CD4-positive, alpha-beta T cell treated with Interleukin-15 for 1 hour (primary cell): ENCODE results near the gene NAP1L4.

Experiments
- DNase-seq: peaks from one replicate; pipeline ENCODE4 v3.0.0-alpha.2; 2020

NAP1L4 gene

DNA sequence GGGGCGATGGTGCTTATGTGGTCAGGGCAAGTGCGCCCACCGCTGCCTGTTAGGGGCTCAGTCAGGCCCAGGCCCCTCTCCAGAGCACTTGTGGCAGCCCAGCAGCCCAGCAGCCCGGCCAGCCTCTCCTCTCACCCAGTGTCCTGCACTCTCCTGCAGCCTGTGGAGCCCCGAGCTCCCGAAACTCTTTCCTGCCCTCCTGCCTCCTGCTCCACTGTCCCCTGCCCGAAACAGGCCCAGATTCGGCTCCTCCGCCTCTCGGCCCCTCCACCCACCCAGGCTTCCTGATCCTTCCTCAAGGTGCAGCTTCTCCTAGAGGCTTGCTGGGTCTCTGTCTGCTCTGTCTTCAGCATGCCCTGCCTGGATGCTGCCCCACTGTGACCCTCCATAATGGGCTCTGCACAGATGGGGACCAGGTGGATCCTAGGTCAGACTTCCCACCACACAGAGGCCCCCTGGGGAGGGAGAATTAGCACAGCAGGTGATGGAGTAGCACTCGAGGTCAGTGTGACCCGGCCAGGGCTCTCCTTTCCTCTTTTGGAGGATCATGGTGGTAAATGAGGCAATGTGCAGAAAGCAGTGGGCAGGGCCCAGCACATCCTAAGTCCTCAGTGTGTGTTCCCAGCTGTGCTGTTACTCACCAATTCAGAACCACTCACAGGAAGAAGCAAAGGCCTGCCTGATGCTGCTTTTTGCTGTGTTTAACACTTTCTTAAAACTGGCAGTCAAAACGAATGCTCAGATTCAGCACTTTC lies 18.6 kb upstream of the NAP1L4 start:
- no peak for DNase-seq

DNA sequence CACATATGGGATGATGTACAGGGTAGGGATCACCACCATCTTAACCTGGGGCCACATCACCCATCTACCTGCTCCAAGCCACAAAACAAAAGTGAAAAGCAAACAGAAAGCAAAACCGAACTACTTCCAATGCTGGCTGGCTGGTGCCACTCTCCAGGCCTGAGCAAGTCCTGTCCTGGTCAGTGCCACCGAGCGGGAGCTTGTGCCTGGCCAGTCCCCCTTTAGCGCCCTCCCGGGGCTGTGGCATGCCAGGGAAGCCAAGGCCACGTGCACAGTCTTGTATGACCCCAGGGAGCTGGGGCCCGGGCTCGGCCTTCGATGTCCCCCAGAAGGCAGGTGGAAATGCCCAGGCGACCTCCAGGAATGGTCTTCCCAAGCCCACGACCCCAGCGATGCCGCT lies 17.9 kb upstream of the NAP1L4 start:
- no peak for DNase-seq

DNA sequence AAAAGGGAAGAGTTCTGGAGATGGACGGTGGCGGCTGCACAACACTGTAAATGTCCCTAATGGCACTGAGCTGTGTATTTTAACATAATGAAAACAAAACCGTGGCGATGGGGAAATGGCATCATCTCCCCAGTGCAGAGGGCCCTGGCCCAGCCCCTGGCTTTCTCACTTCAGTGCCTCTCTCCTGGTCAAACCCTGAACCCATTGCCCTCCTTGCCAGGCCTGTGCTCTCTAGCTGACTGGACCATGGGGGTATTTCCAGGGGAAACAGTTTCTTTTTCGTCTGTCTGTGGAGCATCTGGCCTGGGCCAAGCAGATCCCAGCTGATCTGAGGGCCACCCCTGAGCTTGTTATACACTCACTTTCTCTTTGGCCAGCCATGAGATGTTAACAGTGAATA lies 17.4 kb upstream of the NAP1L4 start:
- no peak for DNase-seq

DNA sequence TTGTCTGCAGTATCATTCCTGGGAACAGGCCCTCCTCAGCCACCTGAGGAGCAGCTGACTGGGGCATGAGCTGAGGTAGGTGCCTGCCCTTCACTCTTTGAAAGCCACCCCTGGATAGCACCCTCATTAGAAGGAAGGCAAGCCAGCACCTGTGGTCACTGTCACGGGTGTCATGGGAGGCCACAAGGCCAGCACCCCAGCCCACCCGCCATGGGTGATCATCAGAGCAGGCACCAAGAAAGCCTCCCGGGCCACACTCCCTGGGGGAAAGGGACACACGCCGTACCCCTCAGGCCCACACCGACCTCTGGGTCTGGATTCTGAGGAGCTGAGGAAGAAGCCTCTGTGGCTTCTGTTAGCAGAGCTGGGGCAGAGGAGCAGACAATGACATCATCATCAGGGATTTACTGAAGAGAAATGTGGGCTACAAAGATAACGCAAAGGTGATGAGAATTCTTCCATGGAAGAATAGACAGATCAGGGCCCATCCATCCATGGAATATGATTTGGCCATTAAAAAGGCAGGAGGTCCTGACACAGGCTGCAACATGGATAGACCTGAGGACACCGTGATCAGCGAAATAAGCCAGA lies 16.7 kb upstream of the NAP1L4 start:
- no peak for DNase-seq

DNA sequence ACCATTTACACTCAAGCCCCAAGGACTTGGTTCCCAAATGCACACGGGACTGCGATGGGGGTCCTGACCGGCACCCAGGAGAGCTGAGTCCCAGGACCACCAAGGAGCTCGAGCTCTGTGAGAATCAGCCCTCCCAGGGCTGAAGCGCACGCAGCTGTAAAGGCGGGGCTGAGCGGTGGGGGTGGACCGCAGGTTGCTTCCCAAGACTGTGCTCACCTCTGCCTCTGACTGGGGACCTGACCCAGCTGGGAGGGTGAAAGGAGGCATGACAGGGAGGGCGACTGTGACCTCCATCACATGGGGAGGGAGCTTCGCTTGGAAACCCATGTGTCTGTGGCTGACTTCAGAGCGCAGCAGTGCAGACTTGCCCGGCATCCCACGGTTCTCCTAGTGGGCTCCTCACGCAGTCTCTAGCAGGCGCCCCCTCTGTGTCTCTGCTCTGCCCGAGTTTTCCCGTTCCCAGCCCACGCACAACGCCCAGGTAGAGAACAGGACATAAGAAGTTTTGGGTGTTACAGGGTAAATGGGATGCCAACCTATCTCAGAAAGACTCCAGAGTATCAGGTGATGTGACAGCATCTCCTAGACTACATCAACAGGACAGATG lies 15.4 kb upstream of the NAP1L4 start:
- no peak for DNase-seq

DNA sequence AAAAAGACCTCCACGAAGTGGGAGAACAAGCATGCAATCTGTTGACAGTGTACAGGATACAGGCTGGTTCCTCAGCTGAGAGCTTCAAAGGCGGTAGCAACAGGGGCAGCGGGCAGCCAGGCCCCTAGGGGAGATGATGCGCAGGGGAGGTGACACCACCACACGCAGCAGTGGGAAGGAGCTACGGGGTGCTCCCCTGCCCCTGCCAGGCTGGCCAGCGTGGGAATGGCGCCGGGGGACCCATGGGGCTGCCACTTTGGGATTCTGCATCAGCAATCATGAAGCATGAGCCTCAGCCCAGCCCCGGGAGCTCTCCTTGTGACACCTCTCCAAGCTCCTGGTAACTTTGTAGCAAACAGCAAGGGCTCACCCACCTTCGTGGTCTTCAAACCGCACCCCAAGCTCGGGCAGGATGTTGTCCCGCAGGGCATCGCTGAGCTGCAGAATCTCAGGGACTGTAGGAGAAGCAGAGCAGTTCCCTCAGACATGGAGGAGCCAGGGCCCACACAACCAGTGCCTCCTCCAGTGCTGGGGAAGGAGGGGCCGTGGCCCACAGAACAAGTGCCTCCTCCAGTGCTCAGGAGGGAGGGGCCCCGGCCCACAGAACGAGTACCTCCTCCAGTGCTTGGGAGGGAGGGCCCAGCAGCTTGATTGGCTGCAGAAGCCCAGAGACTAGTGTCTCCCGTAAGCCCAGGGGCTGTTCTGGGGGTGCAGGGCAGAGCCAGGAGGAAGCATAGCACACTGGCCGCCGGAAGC lies 14.6 kb upstream of the NAP1L4 start:
- DNase-seq: no peak

DNA sequence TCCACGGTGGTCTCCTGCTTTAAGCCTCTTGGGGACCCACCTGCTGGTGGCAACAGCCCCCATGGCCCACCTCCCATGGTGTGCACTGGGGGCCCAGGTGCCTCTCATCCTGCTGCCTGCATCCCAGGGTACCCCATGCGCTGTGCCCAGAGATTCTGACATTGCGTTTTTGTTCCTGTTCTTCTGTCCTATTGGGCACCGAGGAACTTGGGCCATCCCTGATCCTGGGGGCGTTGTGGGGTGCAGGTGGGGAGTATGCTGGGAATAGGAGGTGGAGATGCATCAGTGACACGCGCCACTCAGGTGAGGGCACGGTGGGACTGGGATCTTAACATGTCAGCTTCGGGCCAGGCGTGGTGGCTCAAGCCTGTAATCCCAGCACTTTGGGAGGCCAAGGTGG lies 12.4 kb upstream of the NAP1L4 start:
- DNase-seq: no peak

DNA sequence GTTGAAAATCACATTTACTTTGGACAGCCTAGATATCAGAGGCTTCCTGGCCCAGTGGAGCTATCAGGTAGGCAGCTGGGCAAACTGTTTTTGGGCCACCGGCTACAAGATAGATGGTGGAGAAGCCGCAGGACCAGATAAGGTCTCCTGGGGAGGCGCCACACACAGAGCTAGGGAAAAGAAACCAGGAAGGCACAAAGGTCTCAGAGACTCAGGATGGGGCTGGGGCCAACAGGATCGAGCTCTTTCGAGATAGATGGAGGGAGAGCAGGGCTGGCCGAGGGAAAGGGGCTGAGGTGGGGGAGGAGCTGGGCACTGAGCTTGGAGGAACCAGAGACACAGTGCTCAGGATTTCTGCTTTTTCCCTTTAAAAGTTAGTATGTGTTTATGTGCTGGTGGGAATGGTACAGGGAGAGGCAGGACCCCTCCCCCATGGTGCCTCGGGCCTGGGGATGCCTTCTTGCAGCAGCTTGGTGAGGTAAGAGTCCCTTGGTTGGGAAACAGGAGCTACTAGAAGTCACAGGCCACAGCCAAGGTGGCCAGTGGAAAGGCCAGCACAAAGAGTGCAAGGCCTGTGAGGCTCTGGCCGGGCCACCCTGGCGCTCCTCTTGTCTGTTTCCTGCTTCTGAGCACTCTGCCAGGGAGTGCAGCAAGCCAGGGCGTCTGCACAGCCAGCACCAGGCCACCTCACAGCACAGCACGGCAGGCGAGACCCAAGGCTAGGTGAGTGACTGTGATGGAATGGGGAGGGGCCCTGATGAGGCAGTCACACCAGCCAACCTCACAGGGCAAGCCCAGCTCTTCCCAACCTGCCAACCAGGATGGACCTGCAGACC lies 11.5 kb upstream of the NAP1L4 start:
- DNase-seq: no peak

DNA sequence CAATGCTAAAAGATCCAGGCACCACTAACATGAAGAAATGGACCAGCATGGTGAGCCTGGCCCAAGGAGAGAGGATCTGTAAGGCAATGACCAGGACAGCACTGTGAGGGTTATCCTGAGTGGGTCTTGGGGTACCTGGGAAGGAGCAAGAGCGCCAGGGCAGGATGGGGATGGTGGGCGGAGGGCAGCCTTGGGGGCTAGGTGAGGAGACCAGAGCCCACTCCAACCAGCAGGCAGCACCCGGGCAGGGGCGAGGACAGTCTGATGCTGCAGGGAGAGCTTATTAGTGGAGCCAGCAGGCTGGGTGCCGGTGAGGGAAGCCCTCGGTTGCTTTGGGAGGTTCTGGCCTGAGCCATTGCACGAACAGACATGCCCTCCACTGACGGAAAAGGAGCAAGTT lies 10.7 kb upstream of the NAP1L4 start:
- no peak for DNase-seq

DNA sequence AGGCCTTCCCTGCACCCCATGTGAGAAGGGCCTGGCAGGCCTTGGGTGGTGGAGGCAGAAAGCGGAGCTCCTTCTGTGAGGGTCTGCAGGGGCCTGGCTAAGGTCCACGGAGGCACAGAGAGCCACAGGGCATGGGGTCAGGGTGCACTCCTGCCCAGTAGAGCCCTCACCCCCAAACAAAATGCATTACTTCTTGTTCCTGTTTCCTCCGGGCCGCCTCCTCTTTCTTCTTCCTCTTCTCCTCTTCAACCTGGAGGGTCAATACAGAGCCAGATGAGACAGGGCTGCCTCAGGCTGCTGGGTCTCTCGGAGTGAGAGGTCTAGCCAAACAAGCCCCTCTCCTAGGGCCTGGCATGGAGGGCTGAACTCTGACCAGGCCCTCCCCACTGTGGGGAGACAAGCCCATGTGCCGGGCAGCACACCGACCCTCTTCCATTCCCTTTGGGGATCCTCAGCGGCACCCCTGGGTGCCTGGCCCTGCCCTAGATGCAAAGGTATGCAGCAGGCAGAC lies 10.3 kb upstream of the NAP1L4 start:
- no peak for DNase-seq

DNA sequence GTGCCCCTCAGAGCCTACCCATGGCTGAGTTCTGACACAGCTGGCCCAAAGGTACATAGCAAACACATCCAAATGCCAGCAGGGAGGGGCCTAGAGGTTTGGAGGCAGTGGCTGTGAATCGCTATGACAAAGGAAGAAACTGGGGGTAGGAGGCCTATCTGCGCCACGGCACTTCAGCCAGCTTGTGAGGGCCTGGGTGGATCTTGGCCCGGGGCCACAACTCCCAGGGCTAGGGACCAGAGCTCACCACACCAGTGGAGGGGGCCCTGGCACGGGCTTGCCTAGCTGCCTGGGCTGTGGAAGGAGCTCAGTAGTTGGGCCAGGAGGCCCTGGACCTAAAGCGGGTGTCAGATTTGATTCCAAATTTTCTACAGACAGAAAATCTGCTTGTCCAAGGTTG lies 9.4 kb upstream of the NAP1L4 start:
- DNase-seq: no peak

DNA sequence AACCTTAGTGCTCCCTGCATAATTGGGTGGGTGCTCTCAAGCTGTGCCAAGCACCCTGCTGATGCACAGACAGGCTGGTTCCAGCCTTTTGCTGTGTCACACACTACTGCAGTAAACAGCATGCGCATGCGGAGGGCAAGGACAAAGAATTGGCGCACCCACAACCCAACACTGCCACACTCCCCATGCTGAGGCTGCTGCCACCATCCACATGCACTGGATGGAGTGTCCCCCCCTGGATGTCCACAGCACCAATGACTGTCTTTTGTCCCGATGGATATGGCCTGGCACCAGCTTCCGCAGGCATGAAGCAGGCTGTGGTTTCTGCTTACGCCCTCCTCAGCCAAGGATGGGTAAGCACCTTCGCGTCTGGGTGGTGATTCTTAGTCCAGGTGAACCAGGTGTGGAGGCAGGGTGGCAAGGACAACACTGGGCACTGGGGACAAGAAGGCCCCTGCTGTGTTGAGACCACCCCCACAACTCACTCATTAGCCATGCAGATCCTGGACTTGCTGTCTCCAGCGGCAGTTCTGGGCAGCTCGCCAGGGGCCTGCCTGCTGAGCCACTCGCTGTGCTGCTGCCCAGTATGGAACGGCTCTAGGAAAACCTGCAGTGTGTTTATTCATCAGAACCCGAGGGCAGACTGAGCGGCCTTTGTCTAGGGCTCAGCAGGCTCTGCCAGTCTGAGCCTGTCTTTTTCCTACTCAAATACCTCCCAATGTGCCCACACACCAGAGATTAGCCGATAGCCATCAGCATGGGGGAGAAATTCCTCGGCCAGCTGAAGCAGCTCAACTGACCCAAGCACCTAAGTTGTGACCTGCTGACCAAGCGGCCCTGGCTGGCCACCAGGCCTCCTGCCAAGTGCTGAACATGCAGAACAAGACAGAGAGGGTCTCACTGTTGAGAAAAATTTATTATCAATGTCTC lies 8.2 kb upstream of the NAP1L4 start:
- DNase-seq: no peak

DNA sequence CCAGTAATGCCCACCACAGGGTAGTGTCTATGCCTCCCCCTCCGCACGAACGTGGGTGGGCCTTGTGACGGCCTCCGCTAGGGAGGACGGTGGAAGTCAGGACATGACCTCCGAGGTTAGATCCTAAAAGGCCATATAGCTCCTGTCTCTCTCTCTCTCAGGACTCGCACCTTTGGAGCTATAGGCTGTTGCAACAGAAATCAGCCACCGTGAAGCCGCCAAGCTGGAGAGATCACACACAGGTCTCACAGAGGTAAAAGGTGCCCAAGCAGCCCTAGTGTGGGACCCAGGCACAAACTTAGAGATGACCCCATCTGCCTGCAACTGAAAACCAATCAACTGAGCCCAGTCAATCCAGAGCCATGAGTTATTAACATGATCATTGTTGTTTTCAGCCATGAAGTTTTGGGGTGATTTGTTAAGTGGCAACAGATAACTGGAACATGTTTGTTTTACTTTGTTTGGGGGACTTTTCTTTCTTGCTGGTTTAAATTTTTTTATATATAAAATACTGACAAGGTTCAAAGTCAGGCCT lies 7.4 kb upstream of the NAP1L4 start:
- DNase-seq: no peak

DNA sequence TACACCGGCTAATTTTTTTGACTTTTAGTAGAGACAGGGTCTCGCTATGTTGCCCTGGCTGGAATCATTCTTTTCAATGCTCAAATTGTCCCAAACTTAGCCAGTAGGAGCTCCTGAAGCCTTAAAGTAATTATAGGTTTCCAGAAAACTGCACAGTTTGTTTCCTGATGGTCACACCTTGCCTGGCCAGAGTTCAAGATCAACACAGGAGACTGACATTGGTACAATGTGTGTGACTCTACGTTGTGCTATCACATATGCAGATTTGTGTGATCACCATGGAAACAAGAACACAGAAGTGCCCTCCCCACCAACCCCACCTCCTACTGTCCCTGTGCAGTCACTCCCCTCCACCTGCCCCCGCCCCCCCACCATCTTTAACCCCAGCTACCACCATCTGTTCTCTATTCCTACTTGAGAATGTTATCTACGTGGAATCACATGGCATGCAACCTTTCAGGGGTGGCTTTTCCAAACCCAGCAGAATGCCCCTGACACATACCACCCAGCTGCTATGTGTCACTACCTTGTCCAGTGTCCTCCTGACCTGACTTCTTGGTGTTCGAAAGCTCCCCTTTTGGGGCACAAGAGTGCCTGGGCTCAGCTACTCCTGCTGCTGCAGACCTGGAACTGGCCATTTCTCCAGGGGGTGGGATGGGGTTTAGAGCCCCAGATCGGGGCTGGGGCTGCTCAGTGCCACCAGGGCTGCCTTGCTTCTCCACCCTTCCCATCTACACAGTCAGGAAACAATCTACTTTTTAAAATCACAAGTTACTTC lies 6.1 kb upstream of the NAP1L4 start:
- DNase-seq: no peak

DNA sequence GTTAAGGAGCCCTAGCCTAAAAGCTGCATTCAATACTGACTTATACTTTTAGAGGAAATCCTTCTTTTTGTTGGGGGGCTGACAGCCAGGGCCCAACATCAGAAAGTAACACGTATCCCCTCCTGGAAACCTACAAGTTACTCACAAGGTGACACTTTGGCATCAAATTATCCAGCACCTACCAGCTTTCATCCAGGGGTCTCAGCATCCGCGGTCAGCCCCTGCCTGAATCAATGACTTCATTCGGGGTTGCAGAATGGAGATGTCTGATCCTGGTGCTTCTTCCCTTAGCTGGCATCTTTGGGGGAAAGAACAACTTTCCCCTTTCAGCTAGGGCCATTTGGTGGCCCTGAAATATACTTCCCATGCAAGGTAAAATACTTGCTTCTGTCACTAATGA lies 5.3 kb upstream of the NAP1L4 start:
- DNase-seq: no peak

DNA sequence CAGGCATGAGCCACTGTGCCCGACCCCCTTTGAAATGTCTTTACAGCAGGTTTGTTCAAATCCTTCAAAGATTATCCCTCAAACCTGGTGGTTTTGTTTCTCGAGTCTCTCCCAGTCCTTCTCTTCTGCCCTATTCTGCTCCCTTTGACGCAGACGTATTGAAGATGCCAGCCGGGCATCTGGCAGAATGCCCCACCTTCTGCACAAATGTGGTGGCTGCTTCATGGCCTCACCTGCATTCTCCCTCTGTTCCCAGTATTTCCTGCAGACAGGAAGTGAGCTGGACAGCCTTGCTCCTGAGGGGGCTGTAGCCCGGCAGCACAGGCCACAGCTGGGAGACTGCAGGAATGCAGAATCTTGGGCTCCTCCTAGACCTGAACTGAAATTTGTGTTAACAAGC lies 4.8 kb upstream of the NAP1L4 start:
- DNase-seq: no peak

DNA sequence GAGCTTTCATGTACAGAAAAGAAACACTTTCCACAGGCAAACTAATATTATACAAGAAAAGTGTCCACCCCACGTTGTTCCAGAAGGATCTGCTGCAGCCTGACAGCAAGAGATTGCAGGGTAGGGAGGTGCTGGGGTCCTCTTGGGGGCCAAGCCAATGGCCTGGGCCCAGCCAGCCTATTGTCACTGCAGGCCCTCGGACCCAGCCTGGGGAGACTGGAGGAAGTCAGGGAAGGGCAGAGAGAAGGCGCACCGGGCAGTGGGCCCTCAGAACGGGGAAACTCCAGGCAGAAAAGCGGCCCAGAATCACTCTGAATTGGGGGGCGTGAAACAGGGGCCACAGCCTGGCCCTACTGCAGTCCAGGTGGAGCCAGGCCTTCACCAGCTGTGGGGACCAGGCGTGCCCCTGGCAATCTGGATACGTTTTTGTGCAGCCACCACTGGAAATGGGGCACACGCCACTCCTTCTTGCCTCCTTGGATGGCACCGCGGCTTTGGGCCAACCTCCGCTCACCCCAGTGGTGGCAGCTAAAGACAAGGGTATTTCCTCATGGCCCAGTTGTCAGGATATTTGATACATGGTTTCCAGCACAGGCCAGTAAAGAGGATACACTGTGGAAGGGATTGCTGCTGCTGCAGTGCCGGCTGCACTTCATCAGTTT lies 3.9 kb upstream of the NAP1L4 start:
- no peak for DNase-seq

DNA sequence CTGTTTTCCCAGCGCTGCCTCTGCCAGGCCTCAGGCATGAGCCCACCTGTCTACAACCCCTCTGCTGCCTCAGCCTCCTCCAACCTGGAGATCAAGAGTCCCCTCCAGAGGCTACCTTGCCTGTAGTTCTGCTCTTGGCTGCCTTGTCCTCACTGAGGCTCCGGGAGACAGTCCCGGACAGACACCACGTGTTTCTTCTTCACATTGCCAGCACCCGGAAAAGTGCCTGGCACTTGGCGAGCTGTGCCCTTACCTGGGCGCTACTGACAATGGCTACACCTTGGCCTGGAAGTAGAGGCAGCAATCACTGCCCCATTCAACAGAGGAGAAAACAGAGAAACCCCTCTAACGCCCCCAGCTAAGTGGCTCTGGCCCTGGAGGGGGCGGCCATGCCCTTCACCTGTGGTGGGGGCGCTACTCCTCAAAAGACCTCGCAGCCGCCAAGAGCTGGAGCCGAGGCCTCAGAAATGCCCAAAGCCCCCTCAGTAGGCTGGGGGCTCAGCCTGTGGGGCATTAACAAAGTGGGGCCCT lies 3.0 kb upstream of the NAP1L4 start:
- no peak for DNase-seq

DNA sequence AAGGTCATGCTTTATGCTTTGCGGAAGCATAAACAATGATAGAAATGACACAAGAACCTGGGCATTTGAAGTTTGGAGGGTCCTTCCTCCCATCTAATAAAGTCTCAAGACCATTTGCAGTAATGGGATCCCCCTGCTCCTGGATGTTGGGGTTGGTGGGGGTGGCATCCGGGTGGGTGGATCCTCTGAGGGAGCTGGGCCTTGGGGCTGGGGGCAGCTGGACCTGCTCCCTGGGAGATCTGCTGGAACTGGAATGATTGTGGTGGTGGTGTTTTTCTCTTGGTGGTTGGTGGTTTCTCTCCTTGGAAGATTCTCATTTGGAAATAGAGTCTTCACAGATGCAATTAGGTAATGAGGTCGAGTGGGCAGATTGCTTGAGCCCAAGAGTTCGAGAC lies 2.2 kb upstream of the NAP1L4 start:
- no peak for DNase-seq

DNA sequence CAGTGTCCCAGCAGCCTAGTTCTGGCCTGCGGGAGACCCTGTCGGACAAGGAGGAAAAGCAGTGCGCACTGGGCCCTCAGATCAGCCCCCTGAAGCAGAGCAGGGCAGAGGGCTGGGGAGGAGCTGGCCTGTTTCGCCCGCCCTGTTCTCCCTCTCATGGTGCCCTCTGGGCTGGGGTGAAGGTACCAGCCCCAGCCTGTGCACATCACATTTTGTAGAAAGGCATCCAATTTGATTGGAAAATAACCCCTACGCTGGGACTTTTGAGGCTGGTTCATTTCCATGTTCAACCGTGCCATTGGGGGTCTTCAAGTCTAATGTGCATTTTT lies 832 bp upstream of the NAP1L4 start:
- no peak for DNase-seq
